HepG2 (cell line): ENCODE measurements around the gene PRDM12. TPM values are rescaled to one million over a fixed set of nuclear protein-coding genes. Genes with fewer than 3 reads are reported as not detected.
A peak's percentile ranks its signal among the peaks of the same experiment; 100 is the strongest.

ENCODE experiments used
- ATAC-seq: fragments of 200-7000 bp; cut with Tn5 transposase; 3 replicates; pipeline ENCODE4 v1.9.1; 2020; ENCODE audit warnings: mild to moderate bottlenecking, moderate library complexity
- BruUV-seq: library from RNA; stranded (reverse); fragments of 400-500 nt; replicated peaks from 2 replicates; lab custom pipeline; 2021; lab: Mats Ljungman, UMichigan
- CTCF ChIA-PET: fragments of 300-600 bp; formaldehyde crosslinking; extraction: SDS; loops from one replicate; lab custom pipeline; 2021; ENCODE audit warnings: low total read pairs, inconsistent platforms, low intra/inter-chr PET ratio; lab: Yijun Ruan, JAX
- POLR2A ChIA-PET: fragments of 350-600 bp; sonication (Branson Sonifier 250); formaldehyde crosslinking; loops from one replicate; lab custom pipeline; 2020; ENCODE audit warnings: antibody characterized with exemption, inconsistent platforms; lab: Yijun Ruan, JAX
- DNase-seq: peaks from one replicate; pipeline ENCODE4 v3.0.0-alpha.2; 2015; ENCODE audit warnings: low spot score
- FAIRE-seq: peaks from 3 replicates; lab custom pipeline; 2011; peaks lifted over from hg19 to GRCh38; lab: Jason Lieb, UNC
- H2AFZ ChIP-seq: one replicate; pipeline ENCODE4 v1.6.1; 2011; ENCODE audit warnings: low read length, inconsistent platforms
- H3K27ac ChIP-seq: fragments of 300-600 bp; 3 replicates; pipeline ENCODE4 v1.8.0; 2011; ENCODE audit warnings: mixed run types, mild to moderate bottlenecking, mixed read lengths, low read length, inconsistent platforms; ENCODE audit not compliant: insufficient read depth; ENCODE audit errors: extremely low read length
- H3K27me3 ChIP-seq, 2 experiments: fragments of 200-600 bp in 1 of 2; 2 replicates in 1 of 2; 3 replicates in 1 of 2; pipeline versions ENCODE4 v1.6.0 to v1.8.0; 2011; ENCODE audit warnings: low read length in 2 of 2, mild to moderate bottlenecking in 2 of 2, moderate library complexity in 2 of 2, inconsistent platforms in 1 of 2; ENCODE audit not compliant: insufficient read depth in 2 of 2, control insufficient read depth in 1 of 2
- H3K36me3 ChIP-seq, 2 experiments: fragments of 200-600 bp in 1 of 2; replicated peaks in 1 of 2; 2 replicates in 1 of 2; 3 replicates in 1 of 2; pipeline versions ENCODE4 v1.5.1 to v1.8.0; 2011; ENCODE audit warnings: low read length in 2 of 2, inconsistent platforms in 1 of 2; ENCODE audit not compliant: insufficient read depth in 2 of 2, control insufficient read depth in 1 of 2
- H3K4me1 ChIP-seq: 2 replicates; pipeline ENCODE4 v1.5.1; 2012; ENCODE audit warnings: low read length, inconsistent platforms; ENCODE audit not compliant: insufficient read depth
- H3K4me2 ChIP-seq: 2 replicates; pipeline ENCODE4 v1.6.0; 2011; ENCODE audit warnings: low read depth, low read length, inconsistent platforms
- H3K4me3 ChIP-seq, 3 experiments: fragments of 200-600 bp in 1 of 3; sonication (generic), shearing (Covaris generic) in 1 of 3; replicated peaks in 1 of 3; 2 replicates each; pipeline ENCODE4 v1.5.1; 2011 to 2016; ENCODE audit warnings: low read length in 3 of 3, inconsistent platforms in 2 of 3, low read depth in 2 of 3, mild to moderate bottlenecking in 2 of 3, control low read depth in 1 of 3, mixed read lengths in 1 of 3; ENCODE audit not compliant: insufficient read depth in 1 of 3
- H3K79me2 ChIP-seq: one replicate; pipeline ENCODE4 v1.6.1; 2011; ENCODE audit warnings: low read length, inconsistent platforms; ENCODE audit not compliant: insufficient read depth
- H3K9ac ChIP-seq: 2 replicates; pipeline ENCODE4 v1.6.0; 2011; ENCODE audit warnings: mild to moderate bottlenecking, low read depth, low read length, inconsistent platforms; ENCODE audit not compliant: insufficient read depth
- H3K9me3 ChIP-seq: 2 replicates; pipeline ENCODE4 v1.5.1; 2012; ENCODE audit warnings: mild to moderate bottlenecking, low read length
- H4K20me1 ChIP-seq: 2 replicates; pipeline ENCODE4 v1.6.0; 2011; ENCODE audit warnings: inconsistent platforms, mild to moderate bottlenecking, low read length, moderate library complexity; ENCODE audit not compliant: insufficient read depth
- TP53 ChIP-seq: sonication (generic); formaldehyde crosslinking; conservative IDR thresholded peaks from 2 replicates; pipeline ENCODE4 v1.4.0; 2020; ENCODE audit warnings: missing genetic modification reagents
- ZNF121 ChIP-seq: sonication (generic); formaldehyde crosslinking; IDR thresholded peaks from 2 replicates; pipeline ENCODE4 v1.5.0; 2020; ENCODE audit warnings: mild to moderate bottlenecking, missing genetic modification reagents
- WGBS: methylation state at CpG from one replicate; pipeline ENCODE4 v1.1.6; 2017; ENCODE audit warnings: low lambda C conversion rate; 5-methylcytosine and 5-hydroxymethylcytosine counted together
- in situ Hi-C: cut with HindIII; loops from 2 replicates; pipeline ENCODE4 v1.10.0; 2017; ENCODE audit warnings: low pct_unique_long_range_greater_than_20kb; ENCODE audit not compliant: extremely low pct_ligation_motif_present
- intact Hi-C: fragments of 100-400 bp; cut with micrococcal nuclease; formaldehyde crosslinking; loops from one replicate; pipeline ENCODE4 v1.10.0; 2022; ENCODE audit not compliant: unreplicated experiment
- polyA plus RNA-seq, 8 experiments: library from polyadenylated mRNA; depleted of rRNA in 3 of 8; stranded (reverse) in 7 of 8; unstranded in 1 of 8; fragments of >200 nt; fragmentation: Illumina TruSeq in 4 of 8; extraction: Trizol in 4 of 8; gene quantifications; 2 replicates each; pipeline versions ENCODE4 v1.2.1 to v1.2.3, GENCODE V29; 2011 to 2016; ENCODE audit warnings: low read depth in 4 of 8, missing spikeins in 1 of 8, mixed read lengths in 1 of 8; ENCODE audit not compliant: insufficient read depth in 1 of 8
- total RNA-seq, 5 experiments: library from RNA; depleted of rRNA; stranded (reverse); fragments of >200 nt; fragmentation: Illumina TruSeq; extraction: Trizol; gene quantifications; 2 replicates each; pipeline ENCODE4 v1.2.3, GENCODE V29; 2016; ENCODE audit warnings: low read depth in 1 of 5
- TF ChIP-seq, protein P1 (sequence below): sonication (generic); formaldehyde crosslinking; IDR thresholded peaks from 2 replicates; pipeline ENCODE4 v1.4.0; 2020; ENCODE audit warnings: mild to moderate bottlenecking, missing genetic modification reagents, borderline replicate concordance
- TF ChIP-seq, protein P2 (sequence below): sonication (generic); formaldehyde crosslinking; IDR thresholded peaks from 2 replicates; pipeline ENCODE4 v1.5.0; 2020; ENCODE audit warnings: mild to moderate bottlenecking, missing genetic modification reagents, borderline replicate concordance
- TF ChIP-seq, protein P3 (sequence below), 2 experiments: sonication (generic) in 1 of 2; formaldehyde crosslinking in 1 of 2; IDR thresholded peaks; 2 replicates each; pipeline versions ENCODE4 v1.4.0 to v1.6.1; 2016 to 2020; ENCODE audit warnings: borderline replicate concordance in 1 of 2, low read depth in 1 of 2, mild to moderate bottlenecking in 1 of 2, missing genetic modification reagents in 1 of 2

PRDM12 gene
- total and polyA plus RNA-seq, 2 of the 13 experiments (the other 11 are each of a cell fraction or from before 2014, with no cell fraction given): 0.04 to 0.07 TPM

DNA sequence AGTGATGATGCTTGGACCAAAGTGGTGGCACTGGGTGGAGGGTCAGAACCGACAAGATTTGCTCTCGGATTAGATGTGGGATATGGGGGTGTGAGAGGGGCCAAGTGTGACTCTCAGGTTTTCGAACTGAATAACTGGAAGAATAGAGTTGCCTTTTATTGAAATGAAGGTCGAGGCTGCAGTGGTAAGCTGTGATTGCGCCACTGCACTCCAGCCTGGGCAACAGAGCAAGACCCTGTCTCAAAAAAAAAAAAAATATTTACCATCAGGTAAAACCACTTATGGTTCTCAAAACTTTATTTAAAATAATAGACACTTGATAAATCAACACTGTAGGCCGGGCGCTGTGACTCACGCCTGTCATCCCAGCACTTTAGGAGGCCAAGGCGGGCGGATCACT, 56.4 kb downstream of the PRDM12 start:
- DNase-seq: no peak
- Histone ChIP-seq H3K27me3 (no peaks in the 10 kb centered on the region), H3K9me3 (no peaks in the 10 kb centered on the region), H2AFZ (no peak overlapping the region), H3K4me2 (no peak overlapping the region), H3K4me1 (peaks cover 19% of the 10 kb centered on the region), H3K79me2 (peaks cover 26% of the 10 kb centered on the region), H3K36me3 (no peaks in the 10 kb centered on the region), H4K20me1 (0 out of 2 replicates have a peak, but pooled peaks cover 2% of the 10 kb centered on the region)
- 98% methylated on average over 10 of the region's 10 CpGs for WGBS
- ChIA-PET POLR2A (no interaction called here), CTCF (no interaction called here)
- in situ Hi-C loops: no loop called here
- no TSS peak for BruUV-seq
- TF ChIP-seq, protein P1, sequence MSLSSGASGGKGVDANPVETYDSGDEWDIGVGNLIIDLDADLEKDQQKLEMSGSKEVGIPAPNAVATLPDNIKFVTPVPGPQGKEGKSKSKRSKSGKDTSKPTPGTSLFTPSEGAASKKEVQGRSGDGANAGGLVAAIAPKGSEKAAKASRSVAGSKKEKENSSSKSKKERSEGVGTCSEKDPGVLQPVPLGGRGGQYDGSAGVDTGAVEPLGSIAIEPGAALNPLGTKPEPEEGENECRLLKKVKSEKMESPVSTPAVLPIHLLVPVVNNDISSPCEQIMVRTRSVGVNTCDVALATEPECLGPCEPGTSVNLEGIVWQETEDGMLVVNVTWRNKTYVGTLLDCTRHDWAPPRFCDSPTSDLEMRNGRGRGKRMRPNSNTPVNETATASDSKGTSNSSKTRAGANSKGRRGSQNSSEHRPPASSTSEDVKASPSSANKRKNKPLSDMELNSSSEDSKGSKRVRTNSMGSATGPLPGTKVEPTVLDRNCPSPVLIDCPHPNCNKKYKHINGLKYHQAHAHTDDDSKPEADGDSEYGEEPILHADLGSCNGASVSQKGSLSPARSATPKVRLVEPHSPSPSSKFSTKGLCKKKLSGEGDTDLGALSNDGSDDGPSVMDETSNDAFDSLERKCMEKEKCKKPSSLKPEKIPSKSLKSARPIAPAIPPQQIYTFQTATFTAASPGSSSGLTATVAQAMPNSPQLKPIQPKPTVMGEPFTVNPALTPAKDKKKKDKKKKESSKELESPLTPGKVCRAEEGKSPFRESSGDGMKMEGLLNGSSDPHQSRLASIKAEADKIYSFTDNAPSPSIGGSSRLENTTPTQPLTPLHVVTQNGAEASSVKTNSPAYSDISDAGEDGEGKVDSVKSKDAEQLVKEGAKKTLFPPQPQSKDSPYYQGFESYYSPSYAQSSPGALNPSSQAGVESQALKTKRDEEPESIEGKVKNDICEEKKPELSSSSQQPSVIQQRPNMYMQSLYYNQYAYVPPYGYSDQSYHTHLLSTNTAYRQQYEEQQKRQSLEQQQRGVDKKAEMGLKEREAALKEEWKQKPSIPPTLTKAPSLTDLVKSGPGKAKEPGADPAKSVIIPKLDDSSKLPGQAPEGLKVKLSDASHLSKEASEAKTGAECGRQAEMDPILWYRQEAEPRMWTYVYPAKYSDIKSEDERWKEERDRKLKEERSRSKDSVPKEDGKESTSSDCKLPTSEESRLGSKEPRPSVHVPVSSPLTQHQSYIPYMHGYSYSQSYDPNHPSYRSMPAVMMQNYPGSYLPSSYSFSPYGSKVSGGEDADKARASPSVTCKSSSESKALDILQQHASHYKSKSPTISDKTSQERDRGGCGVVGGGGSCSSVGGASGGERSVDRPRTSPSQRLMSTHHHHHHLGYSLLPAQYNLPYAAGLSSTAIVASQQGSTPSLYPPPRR (CRISPR knock-in tag): no peak
- TF ChIP-seq TP53 (no peak), ZNF121 (peak; percentile 67; the same call in 1 of the 2 replicates)
- TF ChIP-seq, protein P2, sequence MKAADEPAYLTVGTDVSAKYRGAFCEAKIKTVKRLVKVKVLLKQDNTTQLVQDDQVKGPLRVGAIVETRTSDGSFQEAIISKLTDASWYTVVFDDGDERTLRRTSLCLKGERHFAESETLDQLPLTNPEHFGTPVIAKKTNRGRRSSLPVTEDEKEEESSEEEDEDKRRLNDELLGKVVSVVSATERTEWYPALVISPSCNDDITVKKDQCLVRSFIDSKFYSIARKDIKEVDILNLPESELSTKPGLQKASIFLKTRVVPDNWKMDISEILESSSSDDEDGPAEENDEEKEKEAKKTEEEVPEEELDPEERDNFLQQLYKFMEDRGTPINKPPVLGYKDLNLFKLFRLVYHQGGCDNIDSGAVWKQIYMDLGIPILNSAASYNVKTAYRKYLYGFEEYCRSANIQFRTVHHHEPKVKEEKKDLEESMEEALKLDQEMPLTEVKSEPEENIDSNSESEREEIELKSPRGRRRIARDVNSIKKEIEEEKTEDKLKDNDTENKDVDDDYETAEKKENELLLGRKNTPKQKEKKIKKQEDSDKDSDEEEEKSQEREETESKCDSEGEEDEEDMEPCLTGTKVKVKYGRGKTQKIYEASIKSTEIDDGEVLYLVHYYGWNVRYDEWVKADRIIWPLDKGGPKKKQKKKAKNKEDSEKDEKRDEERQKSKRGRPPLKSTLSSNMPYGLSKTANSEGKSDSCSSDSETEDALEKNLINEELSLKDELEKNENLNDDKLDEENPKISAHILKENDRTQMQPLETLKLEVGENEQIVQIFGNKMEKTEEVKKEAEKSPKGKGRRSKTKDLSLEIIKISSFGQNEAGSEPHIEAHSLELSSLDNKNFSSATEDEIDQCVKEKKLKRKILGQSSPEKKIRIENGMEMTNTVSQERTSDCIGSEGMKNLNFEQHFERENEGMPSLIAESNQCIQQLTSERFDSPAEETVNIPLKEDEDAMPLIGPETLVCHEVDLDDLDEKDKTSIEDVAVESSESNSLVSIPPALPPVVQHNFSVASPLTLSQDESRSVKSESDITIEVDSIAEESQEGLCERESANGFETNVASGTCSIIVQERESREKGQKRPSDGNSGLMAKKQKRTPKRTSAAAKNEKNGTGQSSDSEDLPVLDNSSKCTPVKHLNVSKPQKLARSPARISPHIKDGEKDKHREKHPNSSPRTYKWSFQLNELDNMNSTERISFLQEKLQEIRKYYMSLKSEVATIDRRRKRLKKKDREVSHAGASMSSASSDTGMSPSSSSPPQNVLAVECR (CRISPR knock-in tag): no peak
- TF ChIP-seq, protein P3, sequence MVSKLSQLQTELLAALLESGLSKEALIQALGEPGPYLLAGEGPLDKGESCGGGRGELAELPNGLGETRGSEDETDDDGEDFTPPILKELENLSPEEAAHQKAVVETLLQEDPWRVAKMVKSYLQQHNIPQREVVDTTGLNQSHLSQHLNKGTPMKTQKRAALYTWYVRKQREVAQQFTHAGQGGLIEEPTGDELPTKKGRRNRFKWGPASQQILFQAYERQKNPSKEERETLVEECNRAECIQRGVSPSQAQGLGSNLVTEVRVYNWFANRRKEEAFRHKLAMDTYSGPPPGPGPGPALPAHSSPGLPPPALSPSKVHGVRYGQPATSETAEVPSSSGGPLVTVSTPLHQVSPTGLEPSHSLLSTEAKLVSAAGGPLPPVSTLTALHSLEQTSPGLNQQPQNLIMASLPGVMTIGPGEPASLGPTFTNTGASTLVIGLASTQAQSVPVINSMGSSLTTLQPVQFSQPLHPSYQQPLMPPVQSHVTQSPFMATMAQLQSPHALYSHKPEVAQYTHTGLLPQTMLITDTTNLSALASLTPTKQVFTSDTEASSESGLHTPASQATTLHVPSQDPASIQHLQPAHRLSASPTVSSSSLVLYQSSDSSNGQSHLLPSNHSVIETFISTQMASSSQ (IDR thresholded peaks at IDR 0.05; ENCODE audit: low read depth): no peak
- TF ChIP-seq, protein P3 (CRISPR knock-in tag; IDR thresholded peaks at IDR 0.05; ENCODE audit: borderline replicate concordance): no peak
- TF ChIP-seq, all 625 proteins: peak for 1
- no peak for ATAC-seq
- Histone ChIP-seq H3K4me3 (no peak overlapping the region), H3K27ac (no peak overlapping the region), H3K9ac (no peak overlapping the region)
- FAIRE-seq: no peak
- intact Hi-C loops: no loop called here
